PC-3 (cell line): ENCODE measurements around the gene MIEF1.
A peak's percentile ranks its signal among the peaks of the same experiment; 100 is the strongest.

Experiments used
- EZH2phosphoT487 ChIP-seq: fragments of 300-600 bp; sonication (generic); IDR thresholded peaks from 2 replicates; pipeline ENCODE4 v1.6.1; 2018; ENCODE audit warnings: mild to moderate bottlenecking, antibody characterized with exemption, low read length, borderline replicate concordance
- TF ChIP-seq, protein P1 (sequence below): fragments of 300-600 bp; sonication (generic); conservative IDR thresholded peaks from 2 replicates; pipeline ENCODE4 v1.5.1; 2017; ENCODE audit warnings: antibody characterized with exemption, low read depth, mild to moderate bottlenecking, low read length

- TF ChIP-seq, protein P1, sequence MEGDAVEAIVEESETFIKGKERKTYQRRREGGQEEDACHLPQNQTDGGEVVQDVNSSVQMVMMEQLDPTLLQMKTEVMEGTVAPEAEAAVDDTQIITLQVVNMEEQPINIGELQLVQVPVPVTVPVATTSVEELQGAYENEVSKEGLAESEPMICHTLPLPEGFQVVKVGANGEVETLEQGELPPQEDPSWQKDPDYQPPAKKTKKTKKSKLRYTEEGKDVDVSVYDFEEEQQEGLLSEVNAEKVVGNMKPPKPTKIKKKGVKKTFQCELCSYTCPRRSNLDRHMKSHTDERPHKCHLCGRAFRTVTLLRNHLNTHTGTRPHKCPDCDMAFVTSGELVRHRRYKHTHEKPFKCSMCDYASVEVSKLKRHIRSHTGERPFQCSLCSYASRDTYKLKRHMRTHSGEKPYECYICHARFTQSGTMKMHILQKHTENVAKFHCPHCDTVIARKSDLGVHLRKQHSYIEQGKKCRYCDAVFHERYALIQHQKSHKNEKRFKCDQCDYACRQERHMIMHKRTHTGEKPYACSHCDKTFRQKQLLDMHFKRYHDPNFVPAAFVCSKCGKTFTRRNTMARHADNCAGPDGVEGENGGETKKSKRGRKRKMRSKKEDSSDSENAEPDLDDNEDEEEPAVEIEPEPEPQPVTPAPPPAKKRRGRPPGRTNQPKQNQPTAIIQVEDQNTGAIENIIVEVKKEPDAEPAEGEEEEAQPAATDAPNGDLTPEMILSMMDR, result peak; percentile 74
- TF ChIP-seq EZH2phosphoT487, result no peak
These were observed 12.4 kb downstream of the MIEF1 start for GRCh38 chr22:39514373-39514973.
